Hair follicle dermal papilla cell (primary cell): ENCODE measurements around the gene RBFOX2. TPM values are rescaled to one million over a fixed set of nuclear protein-coding genes. Genes with fewer than 3 reads are reported as not detected.

ENCODE experiments used
- total RNA-seq: library from RNA; depleted of rRNA; stranded (reverse); fragments of >200 nt; gene quantifications from 2 replicates; pipeline ENCODE4 v1.2.3, GENCODE V29; 2012

Gene RBFOX2, protein sequence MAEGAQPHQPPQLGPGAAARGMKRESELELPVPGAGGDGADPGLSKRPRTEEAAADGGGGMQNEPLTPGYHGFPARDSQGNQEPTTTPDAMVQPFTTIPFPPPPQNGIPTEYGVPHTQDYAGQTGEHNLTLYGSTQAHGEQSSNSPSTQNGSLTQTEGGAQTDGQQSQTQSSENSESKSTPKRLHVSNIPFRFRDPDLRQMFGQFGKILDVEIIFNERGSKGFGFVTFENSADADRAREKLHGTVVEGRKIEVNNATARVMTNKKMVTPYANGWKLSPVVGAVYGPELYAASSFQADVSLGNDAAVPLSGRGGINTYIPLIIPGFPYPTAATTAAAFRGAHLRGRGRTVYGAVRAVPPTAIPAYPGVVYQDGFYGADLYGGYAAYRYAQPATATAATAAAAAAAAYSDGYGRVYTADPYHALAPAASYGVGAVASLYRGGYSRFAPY
- total RNA-seq = 243 and 273 TPM in 2 replicates

DNA sequence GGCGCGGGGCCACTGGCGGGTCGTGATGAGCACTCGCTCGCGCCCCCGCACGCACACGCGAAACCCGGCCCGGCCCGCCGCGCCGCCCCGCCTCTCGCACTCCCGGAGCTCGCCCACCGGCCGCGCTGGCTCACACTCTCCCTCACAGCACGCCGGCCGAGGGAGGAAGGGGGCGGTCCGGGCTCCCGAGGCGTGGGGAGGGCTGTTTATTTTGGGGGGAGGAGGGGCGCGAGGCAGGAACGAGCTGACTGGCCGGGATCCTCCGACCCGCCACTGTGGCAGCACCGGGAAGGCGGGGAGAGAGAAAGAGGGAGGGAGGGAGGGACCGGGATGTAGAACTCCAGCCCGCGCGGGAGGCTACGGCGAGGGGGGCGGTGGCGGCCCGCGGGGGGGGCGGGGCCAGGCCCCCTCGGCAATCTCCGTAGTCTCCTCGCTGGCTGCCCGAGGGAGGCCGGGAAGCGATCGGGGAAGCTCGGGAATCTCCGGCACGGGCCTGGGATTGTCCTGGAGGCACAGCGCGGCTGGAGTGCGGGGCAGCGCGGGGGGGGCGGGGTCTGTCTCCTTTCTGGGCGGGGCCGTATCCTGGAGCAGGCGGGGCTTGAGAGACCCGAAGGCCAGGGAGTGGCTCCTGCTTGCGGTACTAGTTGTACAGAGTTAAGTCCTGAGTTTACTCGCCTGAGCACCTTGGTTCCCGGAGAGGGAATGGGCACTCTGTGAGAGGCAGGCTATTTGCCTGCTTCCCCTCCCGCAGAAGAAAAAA lies at the start of gene RBFOX2:
Gene RBFOX2 (minus strand): TSS at position 179 of the 760 bp plus-strand sequence. CDS start 399 bp downstream, outside the sequence.

GRCh38 chr22:35717572-35717971 lies 311.1 kb downstream of the RBFOX2 start, which contains the start of gene APOL5:
Gene APOL5 (plus strand): TSS chr22:35717872. CDS start chr22:35717872, 0 bp downstream.

Other genes starting within 250 kb of the RBFOX2 start
- 15.4 and 19.1 TPM in 2 replicates for gene APOL3, start 131.9 kb upstream of the RBFOX2 start, total RNA-seq
- gene APOL4, start 173.0 kb upstream of the RBFOX2 start, total RNA-seq = 1.8 and 2.9 TPM in 2 replicates
- gene APOL2, start 210.7 kb upstream of the RBFOX2 start, total RNA-seq = 64.3 and 84.6 TPM in 2 replicates
- 2.3 and 3.3 TPM in 2 replicates for gene APOL1, start 224.3 kb upstream of the RBFOX2 start, total RNA-seq